Prostate gland (tissue), 2 donors: Measurements from ENCODE around the gene COMT. TPM values are rescaled to one million over a fixed set of nuclear protein-coding genes. Genes with fewer than 3 reads are reported as not detected.

ENCODE experiments used
- DNase-seq: peaks from one replicate; pipeline ENCODE4 v3.0.0-alpha.2; 2019; ENCODE audit warnings: low spot score
- H3K27ac ChIP-seq, 2 donors: fragments of 200-600 bp; sonication (generic); 2 replicates each; pipeline ENCODE4 v1.5.1; 2017 to 2019
- H3K27me3 ChIP-seq: fragments of 200-600 bp; sonication (generic); replicated peaks from 2 replicates; pipeline ENCODE4 v1.5.1; 2019; ENCODE audit not compliant: insufficient read depth
- H3K36me3 ChIP-seq, 2 donors: fragments of 200-600 bp; sonication (generic); 1 replicate in 1 of 2; 2 replicates in 1 of 2; pipeline versions ENCODE4 v1.5.1 to v1.8.1; 2017 to 2019
- H3K4me1 ChIP-seq: fragments of 200-600 bp; sonication (generic); replicated peaks from 2 replicates; pipeline ENCODE4 v1.5.1; 2019
- H3K4me3 ChIP-seq, 2 donors: fragments of 200-600 bp; sonication (generic); 2 replicates each; pipeline ENCODE4 v1.5.1; 2017 to 2019
- H3K9me3 ChIP-seq: fragments of 200-600 bp; sonication (generic); 2 replicates; pipeline ENCODE4 v1.5.1; 2017
- POLR2A ChIP-seq: fragments of 450-650 bp; IDR thresholded peaks from one replicate; pipeline ENCODE4 v1.6.1; 2016; ENCODE audit warnings: antibody characterized with exemption, mild to moderate bottlenecking
- POLR2AphosphoS5 ChIP-seq: sonication (generic); formaldehyde crosslinking; IDR thresholded peaks from one replicate; pipeline ENCODE4 v1.6.1; 2017; ENCODE audit warnings: antibody characterized with exemption
- WGBS: methylation state at CpG from one replicate; pipeline ENCODE4 v1.1.5; 2018; 5-methylcytosine and 5-hydroxymethylcytosine counted together
- intact Hi-C: fragments of 100-400 bp; cut with DNase I; formaldehyde crosslinking; loops from one replicate; pipeline ENCODE4 v1.14.2; 2022
- total RNA-seq, 2 donors: library from RNA; depleted of rRNA; stranded (reverse); fragments of >200 nt; gene quantifications; one replicate each; pipeline ENCODE4 v1.1.0, GENCODE V29; 2016
- TF ChIP-seq, protein P1 (sequence below), 4 experiments: fragments of 200-600 bp in 2 of 4; fragments of 450-650 bp in 2 of 4; sonication (generic) in 2 of 4; IDR thresholded peaks; 1 replicate in 3 of 4; 2 replicates in 1 of 4; pipeline ENCODE4 v1.5.1; 2016 to 2019; ENCODE audit warnings: antibody characterized with exemption in 4 of 4, mild to moderate bottlenecking in 2 of 4, moderate library complexity in 2 of 4

COMT gene
- total RNA-seq, 2 donors from 2014 or later: 456 to 513 TPM

- Histone ChIP-seq H3K4me1 (peaks cover 3% of the 10 kb centered on the region), H3K27ac (no peak overlapping the region), H3K36me3 (no peaks in the 10 kb centered on the region), H3K4me3 (no peak overlapping the region), H3K9me3 (no peaks in the 10 kb centered on the region), H3K27me3 (no peaks in the 10 kb centered on the region)
- TF ChIP-seq POLR2AphosphoS5 (no peak), POLR2A (no peak)
- TF ChIP-seq, protein P1, sequence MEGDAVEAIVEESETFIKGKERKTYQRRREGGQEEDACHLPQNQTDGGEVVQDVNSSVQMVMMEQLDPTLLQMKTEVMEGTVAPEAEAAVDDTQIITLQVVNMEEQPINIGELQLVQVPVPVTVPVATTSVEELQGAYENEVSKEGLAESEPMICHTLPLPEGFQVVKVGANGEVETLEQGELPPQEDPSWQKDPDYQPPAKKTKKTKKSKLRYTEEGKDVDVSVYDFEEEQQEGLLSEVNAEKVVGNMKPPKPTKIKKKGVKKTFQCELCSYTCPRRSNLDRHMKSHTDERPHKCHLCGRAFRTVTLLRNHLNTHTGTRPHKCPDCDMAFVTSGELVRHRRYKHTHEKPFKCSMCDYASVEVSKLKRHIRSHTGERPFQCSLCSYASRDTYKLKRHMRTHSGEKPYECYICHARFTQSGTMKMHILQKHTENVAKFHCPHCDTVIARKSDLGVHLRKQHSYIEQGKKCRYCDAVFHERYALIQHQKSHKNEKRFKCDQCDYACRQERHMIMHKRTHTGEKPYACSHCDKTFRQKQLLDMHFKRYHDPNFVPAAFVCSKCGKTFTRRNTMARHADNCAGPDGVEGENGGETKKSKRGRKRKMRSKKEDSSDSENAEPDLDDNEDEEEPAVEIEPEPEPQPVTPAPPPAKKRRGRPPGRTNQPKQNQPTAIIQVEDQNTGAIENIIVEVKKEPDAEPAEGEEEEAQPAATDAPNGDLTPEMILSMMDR (IDR thresholded peaks at IDR 0.05): no peak
- intact Hi-C loops: no loop called here
- DNase-seq: no peak
- WGBS: 84% methylated on average over 11 of the region's 11 CpGs
These were observed 59.6 kb downstream of the COMT start for GRCh38 chr22:20001082-20001638.

DNA sequence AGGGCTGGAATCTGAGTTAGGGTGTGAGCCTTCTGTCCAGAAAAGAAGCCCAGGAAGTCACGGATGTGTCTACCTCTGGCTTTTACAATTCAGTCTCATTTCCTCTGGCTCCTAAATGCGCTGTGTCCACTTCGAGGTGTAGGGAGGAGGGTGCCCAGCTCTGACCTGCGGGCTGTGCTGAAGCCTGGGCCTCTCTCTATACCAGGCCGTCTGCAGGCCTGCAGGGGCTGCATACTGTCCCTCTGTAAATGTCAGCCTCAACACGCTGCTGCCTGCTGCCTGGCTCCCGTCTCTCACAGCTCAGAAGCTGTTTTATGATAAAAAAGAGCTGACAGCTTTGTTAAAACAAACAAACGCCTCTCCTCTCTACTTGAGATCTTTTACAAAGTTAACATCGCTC is 60.6 kb downstream of the COMT start:
- Histone ChIP-seq H3K27ac (peak overlapping the region; percentile 41 to 42), H3K4me3 (no peak overlapping the region), H3K9me3 (no peaks in the 10 kb centered on the region), H3K4me1 (peaks cover 3% of the 10 kb centered on the region), H3K36me3 (no peaks in the 10 kb centered on the region), H3K27me3 (no peaks in the 10 kb centered on the region)
- 50% methylated on average over 9 of the region's 9 CpGs for WGBS
- intact Hi-C loops: no loop called here
- DNase-seq: no peak
- no peak for TF ChIP-seq POLR2A
- no peak for TF ChIP-seq POLR2AphosphoS5
- TF ChIP-seq, protein P1 (IDR thresholded peaks at IDR 0.05): no peak

DNA sequence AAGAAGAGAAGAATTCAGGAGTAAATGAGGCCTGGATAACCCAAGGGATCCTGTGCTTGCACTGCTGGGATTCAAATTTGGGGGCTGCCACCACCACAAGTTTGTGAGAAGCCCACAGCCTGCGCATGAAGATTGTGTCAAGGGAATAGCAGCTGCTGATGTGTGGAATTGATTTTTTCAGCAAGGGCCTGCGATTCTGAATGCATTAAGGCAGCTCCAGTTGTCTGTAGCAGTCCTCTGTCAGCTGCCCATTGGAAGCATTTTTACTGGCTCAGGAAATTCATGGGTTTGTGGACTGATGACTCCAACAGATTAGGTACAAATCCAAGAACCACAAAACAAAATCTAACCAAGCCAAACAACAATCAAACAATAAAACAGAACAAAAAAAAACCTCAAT is 61.1 kb downstream of the COMT start:
- TF ChIP-seq, protein P1 (IDR thresholded peaks at IDR 0.05): no peak
- peak; percentile 11 for TF ChIP-seq POLR2AphosphoS5
- intact Hi-C loops: no loop called here
- no peaks in the 10 kb centered on the region for H3K27me3 ChIP-seq
- H3K27ac ChIP-seq: peak overlapping the region; percentile 41 to 42
- WGBS: 86% methylated on average over 2 of the region's 2 CpGs
- no peak for DNase-seq
- H3K4me3 ChIP-seq: no peak overlapping the region
- H3K4me1 ChIP-seq: peaks cover 3% of the 10 kb centered on the region
- no peaks in the 10 kb centered on the region for H3K36me3 ChIP-seq
- H3K9me3 ChIP-seq: no peaks in the 10 kb centered on the region

- intact Hi-C loops: no loop called here
- H3K27ac ChIP-seq: no peak overlapping the region
- no peak for DNase-seq
- no peak overlapping the region for H3K4me3 ChIP-seq
- H3K9me3 ChIP-seq: no peaks in the 10 kb centered on the region
- peaks cover 3% of the 10 kb centered on the region for H3K4me1 ChIP-seq
- no peaks in the 10 kb centered on the region for H3K27me3 ChIP-seq
- 97% methylated on average over 1 of the region's 1 CpG for WGBS
- no peak for TF ChIP-seq POLR2A
- TF ChIP-seq, protein P1 (IDR thresholded peaks at IDR 0.05): no peak
- H3K36me3 ChIP-seq: no peaks in the 10 kb centered on the region
These were observed 61.7 kb downstream of the COMT start for GRCh38 chr22:20003304-20003703.

DNA sequence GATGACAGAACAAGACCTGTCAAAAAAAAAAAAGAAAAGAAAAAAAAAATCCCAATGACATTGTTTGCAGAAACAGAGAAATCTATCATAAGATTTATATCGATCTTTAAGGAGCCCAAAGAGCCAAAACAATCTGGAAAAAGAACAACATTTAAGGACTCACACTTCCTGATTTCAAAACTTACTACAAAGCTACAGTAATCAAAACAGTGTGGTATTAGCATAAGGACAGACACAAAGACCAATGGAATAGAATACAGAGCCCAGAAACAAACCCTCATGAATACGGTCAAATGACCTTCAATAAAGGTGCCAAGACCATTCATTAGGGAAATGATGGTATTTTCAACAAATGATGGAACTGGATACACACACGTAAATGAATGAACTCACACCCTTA is 62.9 kb downstream of the COMT start:
- Histone ChIP-seq H3K27me3 (no peaks in the 10 kb centered on the region), H3K27ac (no peak overlapping the region), H3K36me3 (no peaks in the 10 kb centered on the region), H3K4me3 (no peak overlapping the region), H3K4me1 (peaks cover 3% of the 10 kb centered on the region), H3K9me3 (no peaks in the 10 kb centered on the region)
- WGBS: 97% methylated on average over 3 of the region's 3 CpGs
- TF ChIP-seq POLR2A (no peak), POLR2AphosphoS5 (no peak)
- TF ChIP-seq, protein P1 (IDR thresholded peaks at IDR 0.05): no peak
- intact Hi-C loops: no loop called here
- DNase-seq: no peak
